IMR-90 (cell line): ENCODE data around the gene EPC1.

Source experiments
- BHLHE40 ChIP-seq: fragments of 150-350 bp; IDR thresholded peaks from 2 replicates; pipeline ENCODE4 v1.6.1; 2016; ENCODE audit warnings: mild to moderate bottlenecking, low read depth, low read length
- CEBPB ChIP-seq: IDR thresholded peaks from 2 replicates; pipeline ENCODE4 v1.6.1; 2012; ENCODE audit warnings: low read depth, low read length, improper control_type of control experiment
- CHD1 ChIP-seq: IDR thresholded peaks from 2 replicates; pipeline ENCODE4 v1.6.1; 2012; ENCODE audit warnings: low read depth, low read length, improper control_type of control experiment
- MAZ ChIP-seq: IDR thresholded peaks from 2 replicates; pipeline ENCODE4 v1.6.1; 2012; ENCODE audit warnings: low read depth, mild to moderate bottlenecking, low read length, improper control_type of control experiment, moderate library complexity, borderline replicate concordance
- MXI1 ChIP-seq: IDR thresholded peaks from 2 replicates; pipeline ENCODE4 v1.6.1; 2012; ENCODE audit warnings: low read depth, mild to moderate bottlenecking, low read length, moderate library complexity, borderline replicate concordance
- POLR2A ChIP-seq: IDR thresholded peaks from 2 replicates; pipeline ENCODE4 v1.6.1; 2012; ENCODE audit warnings: mild to moderate bottlenecking, low read depth, low read length
- RAD21 ChIP-seq: IDR thresholded peaks from 2 replicates; pipeline ENCODE4 v1.6.1; 2012; ENCODE audit warnings: low read length, improper control_type of control experiment
- RCOR1 ChIP-seq: IDR thresholded peaks from 2 replicates; pipeline ENCODE4 v1.6.1; 2012; ENCODE audit warnings: mild to moderate bottlenecking, low read length, improper control_type of control experiment; ENCODE audit not compliant: insufficient replicate concordance
- RFX5 ChIP-seq: IDR thresholded peaks from 2 replicates; pipeline ENCODE4 v1.8.0; 2012; ENCODE audit warnings: low read depth, mild to moderate bottlenecking, low read length, moderate library complexity
- SMC3 ChIP-seq: fragments of 150-350 bp; IDR thresholded peaks from 2 replicates; pipeline ENCODE4 v1.6.1; 2016; ENCODE audit warnings: low read depth, mild to moderate bottlenecking, antibody characterized with exemption, low read length, moderate library complexity
- TF ChIP-seq, protein P1 (sequence below): conservative IDR thresholded peaks from 2 replicates; pipeline ENCODE4 v1.5.1; 2012; ENCODE audit warnings: mild to moderate bottlenecking, low read depth, low read length, improper control_type of control experiment

- TF ChIP-seq, protein P1, sequence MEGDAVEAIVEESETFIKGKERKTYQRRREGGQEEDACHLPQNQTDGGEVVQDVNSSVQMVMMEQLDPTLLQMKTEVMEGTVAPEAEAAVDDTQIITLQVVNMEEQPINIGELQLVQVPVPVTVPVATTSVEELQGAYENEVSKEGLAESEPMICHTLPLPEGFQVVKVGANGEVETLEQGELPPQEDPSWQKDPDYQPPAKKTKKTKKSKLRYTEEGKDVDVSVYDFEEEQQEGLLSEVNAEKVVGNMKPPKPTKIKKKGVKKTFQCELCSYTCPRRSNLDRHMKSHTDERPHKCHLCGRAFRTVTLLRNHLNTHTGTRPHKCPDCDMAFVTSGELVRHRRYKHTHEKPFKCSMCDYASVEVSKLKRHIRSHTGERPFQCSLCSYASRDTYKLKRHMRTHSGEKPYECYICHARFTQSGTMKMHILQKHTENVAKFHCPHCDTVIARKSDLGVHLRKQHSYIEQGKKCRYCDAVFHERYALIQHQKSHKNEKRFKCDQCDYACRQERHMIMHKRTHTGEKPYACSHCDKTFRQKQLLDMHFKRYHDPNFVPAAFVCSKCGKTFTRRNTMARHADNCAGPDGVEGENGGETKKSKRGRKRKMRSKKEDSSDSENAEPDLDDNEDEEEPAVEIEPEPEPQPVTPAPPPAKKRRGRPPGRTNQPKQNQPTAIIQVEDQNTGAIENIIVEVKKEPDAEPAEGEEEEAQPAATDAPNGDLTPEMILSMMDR = no peak
- TF ChIP-seq POLR2A (no peak), RCOR1 (no peak), SMC3 (no peak), CHD1 (no peak), CEBPB (no peak), RAD21 (no peak), RFX5 (no peak), BHLHE40 (no peak), MXI1 (no peak), MAZ (no peak)
These were observed 101.2 kb downstream of the EPC1 start for GRCh38 chr10:32245760-32246159.
